ENCODE results near the gene DYRK2. TPM values are rescaled to one million over a fixed set of nuclear protein-coding genes. Genes with fewer than 3 reads are reported as not detected.

The DYRK2 gene
- total and polyA plus RNA-seq, 2 donors (not counting 3 experiments of a cell fraction or from before 2014, with no cell fraction given), result 4.5 to 11.0 TPM

DNA sequence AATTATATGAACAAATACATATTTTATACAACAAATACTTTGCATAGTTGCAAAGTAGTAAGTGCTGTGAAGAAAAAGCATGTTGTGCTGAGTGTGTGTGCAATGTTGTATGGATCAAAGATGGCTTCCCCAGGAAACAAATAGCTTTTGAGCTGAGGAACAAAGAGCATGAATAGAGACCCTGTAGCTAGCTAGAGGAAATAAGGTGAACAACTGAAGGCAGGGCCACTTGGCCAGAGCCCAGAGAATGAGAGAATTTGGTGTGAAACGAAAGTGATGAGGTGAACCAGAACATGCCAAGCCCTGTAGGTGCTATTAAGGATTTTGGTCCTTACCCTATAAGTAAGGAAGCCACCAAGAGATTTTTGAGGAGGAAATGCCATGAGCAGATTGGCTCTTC lies 17.1 kb downstream of the DYRK2 start:
- no TSS peak for BruUV-seq (replicated peaks)
- DNase-seq (ENCODE audit: low read depth, low spot score), result no peak
- TF ChIP-seq JUN (IDR thresholded peaks at IDR 0.05; ENCODE audit: borderline replicate concordance, insufficient read depth, insufficient read length, low read depth), result no peak
- TF ChIP-seq, protein P1, sequence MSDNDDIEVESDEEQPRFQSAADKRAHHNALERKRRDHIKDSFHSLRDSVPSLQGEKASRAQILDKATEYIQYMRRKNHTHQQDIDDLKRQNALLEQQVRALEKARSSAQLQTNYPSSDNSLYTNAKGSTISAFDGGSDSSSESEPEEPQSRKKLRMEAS (IDR thresholded peaks at IDR 0.05; ENCODE audit: insufficient read depth, insufficient read length), result no peak
- TF ChIP-seq POLR2AphosphoS5 (IDR thresholded peaks at IDR 0.05; ENCODE audit: insufficient read depth, low read depth, low read length), result no peak
- TF ChIP-seq, protein P2, sequence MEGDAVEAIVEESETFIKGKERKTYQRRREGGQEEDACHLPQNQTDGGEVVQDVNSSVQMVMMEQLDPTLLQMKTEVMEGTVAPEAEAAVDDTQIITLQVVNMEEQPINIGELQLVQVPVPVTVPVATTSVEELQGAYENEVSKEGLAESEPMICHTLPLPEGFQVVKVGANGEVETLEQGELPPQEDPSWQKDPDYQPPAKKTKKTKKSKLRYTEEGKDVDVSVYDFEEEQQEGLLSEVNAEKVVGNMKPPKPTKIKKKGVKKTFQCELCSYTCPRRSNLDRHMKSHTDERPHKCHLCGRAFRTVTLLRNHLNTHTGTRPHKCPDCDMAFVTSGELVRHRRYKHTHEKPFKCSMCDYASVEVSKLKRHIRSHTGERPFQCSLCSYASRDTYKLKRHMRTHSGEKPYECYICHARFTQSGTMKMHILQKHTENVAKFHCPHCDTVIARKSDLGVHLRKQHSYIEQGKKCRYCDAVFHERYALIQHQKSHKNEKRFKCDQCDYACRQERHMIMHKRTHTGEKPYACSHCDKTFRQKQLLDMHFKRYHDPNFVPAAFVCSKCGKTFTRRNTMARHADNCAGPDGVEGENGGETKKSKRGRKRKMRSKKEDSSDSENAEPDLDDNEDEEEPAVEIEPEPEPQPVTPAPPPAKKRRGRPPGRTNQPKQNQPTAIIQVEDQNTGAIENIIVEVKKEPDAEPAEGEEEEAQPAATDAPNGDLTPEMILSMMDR (IDR thresholded peaks at IDR 0.05; ENCODE audit: extremely low read depth in 1 of 2, insufficient read depth in 1 of 2, low read depth in 1 of 2, low read length in 2 of 2), result no peak
- no peak for TF ChIP-seq GATA2 (IDR thresholded peaks at IDR 0.05; ENCODE audit: insufficient read depth, insufficient read length, low read depth, low read length)
- no peak for TF ChIP-seq MYC (IDR thresholded peaks at IDR 0.05; ENCODE audit: low read depth, low read length)
- TF ChIP-seq EZH2 (IDR thresholded peaks at IDR 0.05; ENCODE audit: borderline replicate concordance, low read depth, low read length, severe bottlenecking), result no peak
- TF ChIP-seq POLR2A (IDR thresholded peaks at IDR 0.05; ENCODE audit: low read depth, low read length), result no peak
- TF ChIP-seq FOS (IDR thresholded peaks at IDR 0.05; ENCODE audit: borderline replicate concordance, insufficient read depth, low read length), result no peak
- Histone ChIP-seq H3K9me1 (replicated peaks; ENCODE audit: control insufficient read depth, extremely low read depth, insufficient read depth, low read length) (no peaks in the 10 kb centered on the region), H4K20me1 (replicated peaks; ENCODE audit: control insufficient read depth, extremely low read depth, insufficient read depth, low read length) (no peaks in the 10 kb centered on the region), H3K4me3 (replicated peaks in 1 of 3; ENCODE audit: insufficient read depth in 1 of 3, low read depth in 1 of 3, low read length in 3 of 3) (no peak overlapping the region), H3K4me2 (ENCODE audit: insufficient read depth, low read length) (no peak overlapping the region), H3K27ac (ENCODE audit: insufficient read depth, low read depth, low read length) (no peak overlapping the region), H3K9me3 (replicated peaks; ENCODE audit: control insufficient read depth, insufficient read depth, low read length) (no peaks in the 10 kb centered on the region), H3K4me1 (ENCODE audit: control insufficient read depth, extremely low read depth, insufficient read depth, low read length) (no peaks in the 10 kb centered on the region), H2AFZ (ENCODE audit: low read depth, low read length) (no peak overlapping the region), H3K9ac (replicated peaks; ENCODE audit: extremely low read depth, insufficient read depth, low read length) (no peak overlapping the region), H3K27me3 (ENCODE audit: control insufficient read depth in 2 of 2, insufficient read depth in 2 of 2, low read length in 2 of 2) (no peaks in the 10 kb centered on the region), H3K36me3 (ENCODE audit: control insufficient read depth in 2 of 2, extremely low read depth in 1 of 2, insufficient read depth in 2 of 2, low read length in 2 of 2) (no peaks in the 10 kb centered on the region), H3K79me2 (ENCODE audit: control insufficient read depth, insufficient read depth, low read length) (no peaks in the 10 kb centered on the region)
- ChIA-PET CTCF (interaction anchor here (1.4 kb wide), 1 partner anchor 277 kb away, joined by 4 read pairs; no protein-coding TSS in a partner anchor), POLR2A (no interaction called here)
- FAIRE-seq, result no peak
- intact Hi-C loops (cut with micrococcal nuclease) (no loop called here), dilution Hi-C loops (cut with MboI; ENCODE audit: extremely low pct_ligation_motif_present, low sequenced_read_pairs) (no loop called here)
